ENCODE measurements around the gene AUTS2. TPM values are rescaled to one million over a fixed set of nuclear protein-coding genes. Genes with fewer than 3 reads are reported as not detected.

Gene AUTS2
- total and polyA plus RNA-seq, 2 of the 8 experiments (the other 6 are each of a cell fraction or from before 2014, with no cell fraction given): 25.9 to 101 TPM

DNA sequence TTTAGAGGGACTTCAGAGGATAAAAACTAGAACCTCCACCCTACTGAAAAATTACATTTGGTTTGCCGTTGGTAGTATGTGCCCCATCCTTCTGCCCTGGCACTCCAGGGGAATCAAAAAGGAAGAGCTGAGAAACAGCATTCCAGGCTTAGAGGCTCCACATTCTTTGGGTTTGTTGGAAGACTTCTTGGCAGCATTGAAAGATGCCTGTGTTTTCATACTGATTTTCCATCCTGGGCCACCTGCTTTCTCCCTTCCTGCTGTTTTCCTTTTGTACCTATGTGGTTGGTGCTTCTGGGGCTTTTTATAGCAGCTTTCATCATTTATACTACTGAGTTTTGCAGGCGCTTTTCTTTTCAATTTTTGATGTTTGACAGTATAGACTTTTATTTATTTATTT, 61.7 kb downstream of the AUTS2 start (continued):
- TF ChIP-seq, protein P1, sequence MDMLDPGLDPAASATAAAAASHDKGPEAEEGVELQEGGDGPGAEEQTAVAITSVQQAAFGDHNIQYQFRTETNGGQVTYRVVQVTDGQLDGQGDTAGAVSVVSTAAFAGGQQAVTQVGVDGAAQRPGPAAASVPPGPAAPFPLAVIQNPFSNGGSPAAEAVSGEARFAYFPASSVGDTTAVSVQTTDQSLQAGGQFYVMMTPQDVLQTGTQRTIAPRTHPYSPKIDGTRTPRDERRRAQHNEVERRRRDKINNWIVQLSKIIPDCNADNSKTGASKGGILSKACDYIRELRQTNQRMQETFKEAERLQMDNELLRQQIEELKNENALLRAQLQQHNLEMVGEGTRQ (IDR thresholded peaks at IDR 0.05; ENCODE audit: low read length): no peak
- peak; percentile 34; the same call in 1 of the 2 replicates for TF ChIP-seq CHD2 (IDR thresholded peaks at IDR 0.05; ENCODE audit: low read length)
- 0 out of 4 replicates have a peak, but pooled peaks of 1 of the 2 experiments have one; percentile 23 for TF ChIP-seq HDAC2 (IDR thresholded peaks at IDR 0.05; ENCODE audit: borderline replicate concordance in 1 of 2, low read depth in 2 of 2, low read length in 2 of 2)
- peak; percentile 74; the same call in 1 of the 2 replicates for TF ChIP-seq YY1 (IDR thresholded peaks at IDR 0.05; ENCODE audit: low read depth, low read length)
- no peak for TF ChIP-seq ASH2L (IDR thresholded peaks at IDR 0.05; ENCODE audit: low read length)
- TF ChIP-seq SP1 (IDR thresholded peaks at IDR 0.05; ENCODE audit: low read depth, low read length): peak; percentile 74; the same call in 1 of the 2 replicates
- TF ChIP-seq BRCA1 (IDR thresholded peaks at IDR 0.05; ENCODE audit: low read depth, low read length): no peak
- TF ChIP-seq SP4 (IDR thresholded peaks at IDR 0.05; ENCODE audit: low read length): 0 out of 2 replicates have a peak, but pooled peaks have one; percentile 36
- TF ChIP-seq SRF (IDR thresholded peaks at IDR 0.05; ENCODE audit: low read depth, low read length): no peak
